ENCODE results near the gene XIRP2.
"Not testable (repeated sequence)": the region's sequence is repeated elsewhere in the genome, so short reads cannot be mapped to it uniquely, and the experiment has no call there.

XIRP2 gene

DNA sequence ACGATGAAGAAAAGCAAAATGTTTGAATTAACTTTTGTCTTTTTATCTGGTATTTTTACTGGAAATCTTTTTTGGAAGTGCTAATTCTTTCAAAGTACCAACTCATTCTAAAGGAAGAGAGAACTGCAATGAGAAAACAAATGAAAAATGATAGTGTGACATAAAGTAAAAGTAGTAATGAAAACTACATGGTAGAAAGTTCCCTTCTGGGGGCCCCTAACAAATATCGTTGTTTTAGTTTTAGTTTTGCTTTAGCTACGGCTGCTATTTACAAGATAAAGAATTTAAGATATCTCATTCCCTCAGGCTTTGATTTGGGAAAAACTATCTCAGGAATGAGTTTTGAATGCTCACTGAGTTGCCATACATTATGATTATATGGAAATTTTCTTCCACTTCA, 161.4 kb downstream of the XIRP2 start:
- no peak for DNase-seq

- peak; percentile 25 for DNase-seq
Observed at GRCh38 chr2:167052825-167053224, 164.5 kb downstream of the XIRP2 start.

GRCh38 chr2:167054881-167055280, 166.6 kb downstream of the XIRP2 start:
- DNase-seq = no peak

DNA sequence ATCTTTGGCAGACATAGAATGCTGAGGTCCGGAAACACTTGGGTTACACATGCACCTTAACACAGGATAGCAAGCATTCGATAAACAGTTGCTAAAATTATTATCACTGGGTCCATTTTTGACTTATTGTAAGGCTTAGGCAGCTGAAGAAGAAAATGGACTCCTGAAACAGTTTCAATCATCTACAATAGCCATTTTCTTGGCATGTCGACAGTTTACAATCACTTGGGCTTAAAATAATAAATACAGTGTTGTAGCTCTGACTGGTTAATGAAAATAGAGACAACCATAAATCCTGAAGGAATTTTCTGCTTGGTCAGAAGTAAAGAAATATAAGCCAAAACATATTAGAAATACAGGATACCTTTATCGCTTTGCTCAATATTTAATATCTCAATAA, 169.2 kb downstream of the XIRP2 start:
- DNase-seq = no peak

- no peak for DNase-seq
Observed at GRCh38 chr2:167059173-167059572, 170.9 kb downstream of the XIRP2 start.

DNA sequence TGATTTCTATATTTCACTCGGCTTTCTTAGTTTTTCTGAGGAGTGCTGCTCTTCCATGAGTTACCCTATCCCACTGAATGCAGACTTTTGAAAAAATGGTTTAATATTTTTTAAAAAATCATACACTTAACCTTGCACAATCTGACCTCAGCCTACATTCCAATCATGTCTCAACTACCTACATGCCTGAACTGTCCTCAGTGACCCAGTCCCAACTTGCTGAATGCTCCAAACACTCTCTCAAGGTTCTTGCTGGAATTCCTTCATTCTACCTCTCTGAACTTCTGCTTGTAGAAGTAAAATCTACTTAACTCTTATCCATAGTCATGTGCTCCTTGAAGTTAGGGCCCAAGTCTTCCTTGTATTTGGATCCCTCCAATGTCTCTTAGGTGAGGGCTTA, 181.6 kb downstream of the XIRP2 start:
- DNase-seq = no peak

GRCh38 chr2:167075708-167076107, 187.4 kb downstream of the XIRP2 start:
- not testable (repeated sequence) for DNase-seq

DNA sequence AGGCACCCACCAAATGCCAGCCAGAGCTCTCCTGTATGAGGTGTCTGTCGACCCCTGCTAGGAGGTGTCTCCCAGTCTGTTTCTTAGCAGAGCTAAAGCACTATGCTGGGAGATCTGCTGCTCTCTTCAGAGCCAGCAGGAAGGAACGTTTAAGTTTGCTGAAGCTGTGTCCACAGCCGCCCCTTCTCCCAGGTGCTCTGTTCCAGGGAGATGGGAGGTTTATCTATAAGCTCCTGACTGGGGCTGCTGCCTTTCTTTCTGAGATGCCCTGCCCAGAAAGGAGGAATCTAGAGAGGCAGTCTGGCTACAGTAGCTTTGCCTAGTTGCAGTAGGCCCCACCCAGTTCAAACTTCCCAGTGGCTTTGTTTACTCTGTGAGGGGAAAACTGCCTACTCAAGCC, 210.7 kb downstream of the XIRP2 start:
- DNase-seq = not testable (repeated sequence)

DNA sequence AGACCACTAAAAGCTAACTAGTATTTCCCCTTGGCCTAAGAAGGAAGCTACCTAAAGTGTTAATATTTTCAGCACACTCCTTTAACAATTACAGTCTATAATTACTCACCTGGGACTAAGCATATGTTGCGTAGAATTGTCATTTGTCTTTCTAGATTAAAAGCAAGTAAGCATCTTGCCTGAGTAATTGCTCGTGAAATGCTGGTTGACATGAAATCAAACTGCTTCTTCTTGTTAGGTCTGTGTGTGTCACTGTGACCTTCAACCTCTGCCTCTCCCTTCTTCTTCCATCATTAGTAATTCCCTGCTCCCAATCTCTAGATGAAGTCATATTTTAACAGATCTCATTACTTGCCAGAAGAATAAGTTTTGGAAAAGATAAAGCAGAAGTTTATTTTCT, 212.2 kb downstream of the XIRP2 start:
- no peak for DNase-seq

GRCh38 chr2:167103028-167103756, 214.9 kb downstream of the XIRP2 start:
- no peak for DNase-seq

DNA sequence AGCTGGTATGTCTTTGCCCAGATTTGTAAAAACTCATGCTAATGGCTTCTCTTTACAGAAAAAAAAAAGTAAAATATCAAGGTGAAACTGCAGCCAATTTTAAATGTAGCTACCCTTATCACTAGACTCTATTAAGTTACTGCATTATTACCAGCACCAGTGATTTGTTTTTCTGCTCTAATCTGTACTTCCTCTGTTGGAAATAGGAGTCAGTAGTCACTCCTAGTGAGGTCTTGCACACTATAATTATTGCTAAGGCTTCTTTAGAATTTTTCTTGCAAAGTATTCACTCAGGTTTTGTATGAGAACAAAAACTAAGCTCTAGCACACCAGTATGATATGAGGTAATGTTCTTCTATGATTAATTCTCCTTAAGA, 215.5 kb downstream of the XIRP2 start:
- no peak for DNase-seq

DNA sequence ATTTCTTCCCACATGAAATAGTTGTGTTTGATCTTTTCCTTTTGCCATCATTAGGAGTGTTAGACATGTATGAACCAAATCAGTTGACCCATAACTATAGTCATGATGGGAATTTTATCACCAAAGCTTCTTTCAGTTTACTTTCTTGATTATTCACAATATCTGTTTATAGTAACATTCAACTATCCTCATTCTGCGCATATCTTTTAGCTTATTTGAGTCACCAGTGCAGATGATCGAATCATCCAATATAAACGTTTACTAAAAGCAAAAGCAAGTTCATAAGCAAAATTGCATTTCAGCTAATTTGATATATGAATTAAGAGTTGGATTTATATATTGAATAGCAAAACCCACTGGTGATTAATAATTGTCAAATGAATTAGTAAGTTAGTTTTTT, 216.4 kb downstream of the XIRP2 start:
- no peak for DNase-seq

GRCh38 chr2:167109682-167110081, 221.4 kb downstream of the XIRP2 start:
- not testable (repeated sequence) for DNase-seq

GRCh38 chr2:167110345-167110744, 222.1 kb downstream of the XIRP2 start:
- DNase-seq = no peak

- no peak for DNase-seq
Observed at GRCh38 chr2:167114018-167114417, 225.7 kb downstream of the XIRP2 start.

DNA sequence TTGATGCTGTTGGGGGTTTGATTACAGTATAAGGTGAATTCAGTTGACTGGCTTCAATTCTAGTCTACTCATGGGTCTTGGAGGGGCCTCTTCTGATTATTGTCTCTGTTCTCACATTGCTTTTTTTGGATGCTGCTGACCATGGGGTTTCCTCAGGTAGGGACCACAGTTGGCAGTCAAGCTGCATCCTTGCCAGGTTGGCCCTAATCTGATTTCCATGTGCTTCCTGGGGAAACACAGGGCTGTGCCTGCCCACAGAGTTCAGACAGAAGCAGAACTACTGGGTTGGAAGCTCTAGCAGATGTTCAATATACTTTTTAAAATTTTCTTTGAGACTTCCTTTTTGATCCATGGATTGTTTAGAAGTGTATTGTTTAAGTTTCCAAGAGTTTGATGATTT, 227.3 kb downstream of the XIRP2 start:
- DNase-seq = no peak

- DNase-seq = no peak
Observed at GRCh38 chr2:167122389-167122788, 234.1 kb downstream of the XIRP2 start.

GRCh38 chr2:167126165-167126564, 237.9 kb downstream of the XIRP2 start:
- no peak for DNase-seq

- peak; percentile 33 for DNase-seq
Observed at GRCh38 chr2:167127135-167127534, 238.9 kb downstream of the XIRP2 start.

DNA sequence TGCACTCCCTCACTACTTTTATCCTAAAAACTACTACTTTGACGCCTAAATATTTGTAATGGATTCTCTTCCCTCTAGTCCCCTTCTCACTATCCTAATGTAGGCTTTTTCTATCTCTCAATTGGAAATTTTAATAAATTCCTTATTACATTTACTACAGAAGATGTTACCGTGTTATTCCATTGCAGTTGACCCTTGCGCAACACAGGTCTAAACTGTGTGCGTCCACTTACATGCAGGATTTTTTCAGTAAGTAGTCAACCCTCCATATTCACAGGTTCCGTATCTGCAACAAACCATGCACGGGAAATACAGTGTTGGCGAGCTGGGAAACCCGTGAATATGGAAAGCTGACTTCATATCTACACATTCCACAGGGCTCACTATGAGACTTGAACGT, 239.8 kb downstream of the XIRP2 start:
- DNase-seq = no peak

- no peak for DNase-seq
Observed at GRCh38 chr2:167132066-167132465, 243.8 kb downstream of the XIRP2 start.

- no peak for DNase-seq
Observed at GRCh38 chr2:167132906-167133555, 244.8 kb downstream of the XIRP2 start.

DNA sequence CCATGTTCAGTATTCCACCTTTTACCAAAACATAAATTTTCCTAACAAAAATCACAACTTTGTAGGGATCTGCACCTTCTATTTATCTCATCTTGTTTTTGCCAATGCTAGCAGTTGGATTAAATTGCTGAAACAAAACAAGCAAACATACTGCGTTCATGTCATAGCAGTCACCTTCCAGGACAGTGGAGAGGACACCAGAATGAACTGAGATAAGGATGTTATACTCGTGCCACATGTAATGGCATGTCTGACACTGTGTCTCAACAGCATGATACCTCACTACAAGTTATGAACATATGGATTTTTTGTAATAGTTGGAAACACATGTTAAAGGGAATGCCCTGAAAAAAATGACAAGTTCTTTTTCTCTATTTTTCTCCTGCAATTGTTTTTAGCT, 245.3 kb downstream of the XIRP2 start:
- no peak for DNase-seq

- DNase-seq = peak; percentile 69
Observed at GRCh38 chr2:167134381-167135072, 246.2 kb downstream of the XIRP2 start.
